Fibroblast of skin of back (primary cell): ENCODE results near the gene DOK3.

Experiments
- DNase-seq: peaks from one replicate; pipeline ENCODE4 v3.0.0-alpha.2; 2013

Gene DOK3

DNA sequence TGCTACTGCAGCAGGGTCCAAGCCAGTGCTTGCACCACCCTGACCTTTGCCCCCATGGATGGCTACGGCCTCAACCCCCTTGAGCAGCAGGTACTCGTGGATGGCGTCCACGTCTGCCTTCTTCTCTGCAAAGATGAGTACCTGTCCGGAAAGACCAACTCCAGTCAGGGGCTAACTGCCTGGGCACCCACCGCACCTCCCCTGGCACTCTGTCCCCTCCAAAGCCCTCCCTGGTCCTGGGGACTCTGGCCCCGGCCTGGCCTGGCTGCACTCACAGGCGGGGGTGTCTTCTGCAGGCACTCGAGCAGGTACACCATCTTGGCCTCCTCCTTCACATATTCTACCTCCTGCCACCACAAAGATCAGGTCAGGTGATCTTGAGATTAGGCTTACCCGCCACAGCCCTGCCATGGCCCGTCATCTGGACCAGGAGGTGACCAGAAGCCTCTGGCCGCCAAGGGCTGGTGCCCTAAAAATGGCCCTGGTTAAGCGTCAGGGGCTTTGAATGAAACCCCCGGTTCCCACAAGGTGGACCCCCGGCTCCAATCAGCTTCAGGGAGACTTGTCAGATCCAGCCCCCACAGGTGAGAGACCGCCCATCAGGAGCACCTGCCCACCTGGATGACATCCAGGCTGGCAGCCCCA lies 3.2 kb upstream of the DOK3 start:
- no peak for DNase-seq

DNA sequence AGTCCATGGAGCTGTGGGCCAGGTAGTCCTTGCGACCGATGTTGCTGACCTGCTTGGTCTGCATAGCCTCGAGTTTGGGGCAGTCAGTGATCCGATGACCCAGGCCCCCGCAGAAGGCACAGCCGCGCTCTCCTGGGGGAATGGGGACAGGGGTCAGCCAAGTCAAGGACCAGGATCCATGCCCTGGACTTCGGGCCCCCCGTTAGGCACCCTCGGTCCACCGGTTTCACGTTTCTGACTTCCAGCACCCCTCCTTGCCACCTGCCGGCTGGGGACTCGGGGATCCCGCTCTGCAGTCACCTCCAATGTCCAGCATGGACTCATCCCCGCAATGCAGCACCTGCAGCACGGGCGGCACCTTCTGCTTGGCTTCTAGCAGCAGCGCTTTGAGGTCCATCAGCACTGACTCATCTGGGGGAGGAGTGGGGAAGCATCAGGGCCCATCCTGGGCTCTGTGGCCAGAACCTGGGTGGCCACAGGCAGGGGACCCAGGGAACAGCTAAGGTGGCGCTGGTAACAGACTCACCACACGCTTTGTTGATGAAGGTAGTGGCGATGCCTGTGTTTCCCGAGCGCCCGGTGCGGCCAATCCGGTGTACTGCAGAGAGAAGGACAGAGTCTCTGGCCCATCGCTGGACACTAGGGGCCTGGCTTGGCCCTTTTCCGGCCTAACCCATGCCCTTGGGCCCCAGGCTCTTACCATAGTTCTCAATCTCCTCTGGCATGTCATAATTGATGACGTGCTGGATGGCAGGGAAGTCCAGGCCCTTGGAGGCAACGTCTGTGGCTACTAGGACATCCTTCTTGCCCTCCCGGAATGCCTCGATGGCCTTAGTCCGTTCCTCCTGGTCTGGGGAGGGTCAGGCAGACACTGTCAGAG lies 2.4 kb upstream of the DOK3 start:
- DNase-seq, result no peak

DNA sequence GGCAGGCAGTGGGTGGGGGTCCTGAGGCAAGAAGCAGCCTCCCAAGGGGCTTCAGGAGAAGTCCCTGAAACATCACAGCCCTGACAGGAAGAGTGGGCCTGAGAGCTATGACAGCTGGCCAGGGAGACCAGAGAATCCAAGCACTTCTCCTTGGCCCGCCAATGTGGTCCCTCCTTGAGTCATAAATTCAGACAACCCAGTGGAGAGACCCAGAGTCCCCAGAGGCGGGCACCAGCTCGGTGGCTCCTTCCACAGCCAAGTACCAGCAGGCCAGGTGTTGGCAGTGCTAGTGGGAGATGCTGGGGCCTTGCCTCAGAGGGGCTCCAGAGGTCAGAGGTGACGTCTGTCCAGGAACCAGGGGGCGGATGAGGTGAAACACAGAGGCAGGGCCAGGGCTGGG lies 1.6 kb upstream of the DOK3 start:
- DNase-seq, result no peak

DNA sequence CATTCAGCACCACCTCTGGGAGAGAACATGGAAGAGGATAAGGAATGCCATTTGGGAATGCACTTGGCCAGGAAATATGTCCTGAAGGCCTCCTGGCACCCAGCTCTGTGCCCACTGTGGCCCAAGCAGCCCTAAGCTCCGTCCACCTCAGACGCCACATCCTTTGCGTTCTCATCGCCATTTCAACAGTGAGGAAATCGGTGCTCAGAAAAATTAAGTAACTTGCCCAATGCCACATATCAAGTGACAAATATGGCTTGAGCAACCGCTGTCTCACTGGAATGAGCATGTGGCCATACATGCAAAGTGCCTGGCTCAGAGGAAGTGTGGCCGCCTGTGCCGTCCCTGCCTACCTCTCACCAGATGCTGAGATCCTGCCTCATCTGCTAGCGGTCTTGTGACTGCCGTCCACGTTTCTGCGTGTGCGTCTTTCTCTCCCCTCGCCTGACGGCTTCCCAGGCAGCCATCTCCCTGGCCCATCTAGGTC lies 984 bp upstream of the DOK3 start:
- no peak for DNase-seq

DNA sequence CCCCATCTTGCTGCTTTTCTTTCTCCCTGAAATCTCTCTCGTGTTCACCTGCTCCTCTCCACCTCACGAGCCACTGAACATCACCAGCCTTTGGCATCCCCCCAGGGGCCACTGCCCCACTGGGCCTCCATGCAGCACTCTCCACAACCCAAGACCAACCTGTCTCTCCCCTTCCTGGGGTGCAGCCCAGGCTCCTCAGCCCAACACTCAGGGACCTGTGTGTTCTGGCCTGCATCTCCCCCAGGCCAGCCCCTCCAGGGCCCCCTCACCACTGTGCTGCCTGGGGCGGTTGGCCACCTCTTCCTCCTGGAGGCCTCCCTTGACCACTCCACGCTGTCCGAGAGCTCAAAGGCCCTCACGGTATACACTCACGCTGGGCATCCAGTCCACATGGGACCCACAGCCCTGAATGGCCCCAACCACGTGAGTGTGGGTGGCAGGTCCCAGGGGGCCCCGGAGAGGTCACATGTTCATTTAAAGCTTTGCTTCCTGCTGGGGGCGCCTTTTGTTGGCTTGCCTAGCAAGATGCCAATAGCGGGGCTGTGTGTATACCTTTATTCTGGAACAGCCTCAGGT lies 453 bp upstream of the DOK3 start:
- no peak for DNase-seq

DNA sequence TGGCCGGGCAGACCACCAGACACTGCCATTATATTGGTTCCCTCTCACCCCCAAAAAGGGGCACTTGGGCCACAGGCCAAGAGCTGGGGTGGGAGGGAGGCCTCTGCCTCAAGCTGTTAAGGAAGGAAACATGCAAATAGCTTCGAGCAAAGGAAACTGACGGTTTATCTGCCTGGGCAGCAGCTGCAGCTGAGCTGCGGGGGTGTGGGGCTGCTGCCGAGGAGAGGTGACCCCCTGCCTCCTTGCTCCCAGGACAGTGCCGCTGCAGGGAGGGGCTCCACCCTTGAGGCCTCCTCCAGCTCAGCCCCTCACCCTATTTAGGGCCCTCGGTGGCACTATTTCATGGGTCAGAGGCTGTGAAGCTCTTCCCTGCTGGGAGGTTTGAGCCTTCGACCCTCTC lies 789 bp downstream of the DOK3 start:
- DNase-seq, result no peak

DNA sequence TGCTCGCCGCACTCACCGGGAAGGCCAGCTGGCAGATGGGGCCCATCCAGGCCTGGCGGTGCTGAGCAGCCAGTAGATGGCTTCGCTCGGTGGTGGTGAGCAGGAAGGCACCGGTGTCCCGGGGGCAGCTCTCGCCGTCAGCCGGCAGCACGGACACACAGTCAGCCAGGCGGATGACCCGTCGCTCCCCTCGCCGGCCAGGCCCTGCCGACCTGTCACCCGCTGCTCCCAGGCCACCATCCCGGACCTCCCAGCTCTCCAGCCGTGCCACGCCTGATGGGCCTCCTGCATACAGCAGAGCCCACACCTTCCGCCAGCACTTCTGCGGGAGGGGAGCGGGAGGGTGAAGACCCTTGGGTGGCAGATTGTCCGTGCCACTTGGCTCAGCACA lies 1.4 kb downstream of the DOK3 start:
- DNase-seq, result no peak

DNA sequence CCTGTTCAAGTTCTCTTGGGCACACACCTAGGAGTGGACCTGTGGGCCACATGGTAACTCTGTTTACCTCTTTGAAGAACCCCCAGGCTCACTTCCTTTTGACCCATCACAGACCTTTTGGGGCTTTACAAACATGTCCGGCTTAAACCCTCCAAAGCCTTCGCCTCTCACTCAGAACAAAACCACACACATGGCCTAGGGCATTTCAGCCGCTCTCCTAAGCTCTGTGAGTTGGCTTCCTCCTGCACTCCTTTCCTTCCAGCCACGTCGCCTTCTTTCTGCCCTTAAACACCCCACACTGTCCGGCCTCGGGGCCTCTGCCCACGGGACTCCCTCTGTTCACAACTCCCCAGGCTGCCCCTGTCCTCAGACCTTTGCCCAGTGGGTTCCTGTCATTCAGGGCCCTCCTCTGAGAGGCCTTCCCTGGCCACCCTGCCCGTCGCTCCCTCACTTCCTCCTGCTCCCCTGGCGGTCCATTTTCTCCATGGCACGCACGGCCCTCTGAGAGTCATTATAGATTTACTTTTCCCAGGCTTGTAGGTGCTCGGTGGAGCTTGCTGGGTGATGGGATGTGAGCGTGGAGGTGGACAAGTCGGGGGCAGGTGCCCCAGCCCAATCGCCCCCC lies 1.9 kb downstream of the DOK3 start:
- no peak for DNase-seq

DNA sequence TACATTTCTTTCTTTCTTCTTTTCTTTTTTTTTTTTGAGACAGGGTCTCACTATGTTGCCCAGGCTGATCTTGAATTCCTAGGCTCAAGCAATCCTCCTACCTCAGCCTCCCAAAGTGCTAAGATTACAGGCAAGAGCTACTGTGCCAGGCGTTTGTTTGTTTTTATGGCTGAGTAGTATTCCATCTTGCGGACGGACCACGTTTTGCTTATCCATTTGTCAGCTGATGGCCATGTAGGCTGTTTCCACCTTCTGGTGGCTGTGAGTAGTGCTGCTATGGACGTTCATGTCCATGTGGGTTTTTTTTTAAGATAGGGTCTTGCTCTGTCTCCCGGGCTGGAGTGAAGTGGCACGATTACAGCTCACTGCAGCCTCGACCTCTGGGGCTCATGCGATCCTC lies 2.5 kb downstream of the DOK3 start:
- no peak for DNase-seq

DNA sequence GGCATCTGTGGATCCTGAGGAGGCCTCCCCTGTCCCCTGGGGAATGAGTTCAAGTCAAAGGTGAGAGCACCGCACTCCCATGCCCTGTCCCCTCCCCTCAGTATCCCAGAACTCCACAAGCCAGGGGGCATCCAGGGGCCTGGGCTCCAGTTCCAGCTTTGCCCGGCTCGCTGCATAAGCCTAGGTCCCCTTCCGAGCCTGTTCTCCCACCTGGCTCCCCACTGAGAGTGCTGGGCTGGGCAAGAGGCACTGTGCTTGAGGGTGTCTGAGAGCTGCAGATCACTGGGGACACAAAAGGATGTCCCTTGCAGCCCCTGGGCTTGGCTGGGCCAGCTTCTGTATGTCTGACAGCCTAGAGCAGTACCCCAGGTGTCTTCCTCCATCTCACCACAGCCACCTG lies 4.6 kb downstream of the DOK3 start:
- no peak for DNase-seq

DNA sequence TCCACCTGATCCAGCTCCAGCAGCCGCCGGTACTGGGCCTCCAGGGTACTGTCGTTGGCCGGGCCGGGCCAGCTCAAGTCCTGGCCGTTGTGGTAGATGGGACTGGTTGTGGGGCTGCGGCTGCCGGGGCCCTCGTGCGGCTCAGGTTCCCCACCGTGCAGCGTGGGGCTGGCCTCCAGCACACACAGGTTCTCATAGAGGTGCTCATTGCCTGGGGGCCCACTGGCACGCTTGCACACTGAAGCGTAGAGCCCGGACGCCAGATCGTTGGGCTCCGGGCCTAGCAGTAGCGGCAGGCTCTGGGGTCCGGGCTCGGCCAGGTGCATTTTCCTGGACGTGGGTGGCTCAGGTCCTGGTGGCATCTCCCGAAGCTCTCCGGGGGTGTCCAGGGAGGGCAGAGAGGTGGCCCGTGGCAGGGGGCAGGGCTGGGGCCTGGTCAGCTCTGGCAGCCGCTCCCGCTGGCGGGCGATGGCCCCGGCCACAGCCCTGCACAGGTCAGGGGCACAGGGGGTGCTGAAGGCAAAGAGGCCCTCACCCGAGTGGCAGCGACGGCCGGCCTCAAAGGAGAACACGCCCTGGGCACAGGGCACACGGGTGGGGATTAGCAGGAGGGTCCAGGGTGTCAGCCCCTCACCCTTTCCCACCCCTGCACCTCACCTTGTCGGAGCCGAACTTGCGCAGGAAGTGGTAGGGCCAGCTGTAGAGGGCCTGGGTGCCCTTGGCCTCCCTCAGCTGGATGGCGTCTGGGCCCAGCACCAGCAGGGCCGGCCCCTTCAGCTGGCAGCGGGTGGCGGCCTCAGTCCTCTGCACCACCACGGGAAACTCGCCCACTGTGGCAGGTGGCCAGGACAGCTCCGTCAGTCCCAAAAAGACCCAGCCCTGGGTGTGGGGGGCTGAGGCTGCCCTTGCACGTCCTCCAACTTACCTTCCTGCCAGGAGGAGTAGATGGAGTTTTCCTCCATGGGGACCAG lies 5.3 kb downstream of the DOK3 start:
- no peak for DNase-seq

DNA sequence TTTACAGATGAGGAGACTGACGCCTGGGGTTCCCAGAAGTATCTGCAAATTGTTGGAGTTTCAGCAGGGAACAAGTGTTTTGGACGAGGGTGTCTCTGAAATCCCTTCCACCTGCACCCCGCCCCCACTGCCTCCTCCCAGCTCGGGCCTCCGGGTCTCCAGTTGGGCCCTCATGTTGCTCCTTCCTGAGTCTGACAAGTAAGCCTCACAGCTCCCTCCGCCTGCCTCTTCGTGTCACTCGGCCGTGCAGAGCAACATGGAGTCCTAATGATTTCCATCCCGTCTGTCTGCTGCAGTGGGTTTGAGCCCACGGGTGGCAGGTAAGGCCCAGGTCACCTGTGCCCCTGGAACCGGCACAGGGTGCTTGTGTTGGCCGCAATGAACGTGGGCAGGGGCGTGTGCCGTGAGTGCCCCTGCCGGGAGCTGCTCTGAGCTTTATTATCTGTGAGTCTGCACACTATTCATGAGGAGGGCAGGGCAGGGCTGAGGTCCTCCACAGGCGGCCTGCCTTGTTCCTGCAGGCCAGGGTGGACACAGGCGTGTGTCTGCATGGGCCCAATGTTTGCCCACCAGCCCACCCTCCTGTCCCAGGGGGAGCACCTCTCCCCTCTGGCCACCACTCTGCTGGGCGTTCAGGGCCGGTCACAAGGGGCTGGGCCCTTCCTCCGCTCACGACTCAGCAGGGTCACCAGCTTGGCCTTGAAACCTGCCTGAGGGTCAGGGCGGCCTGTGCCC lies 6.1 kb downstream of the DOK3 start:
- DNase-seq, result no peak

DNA sequence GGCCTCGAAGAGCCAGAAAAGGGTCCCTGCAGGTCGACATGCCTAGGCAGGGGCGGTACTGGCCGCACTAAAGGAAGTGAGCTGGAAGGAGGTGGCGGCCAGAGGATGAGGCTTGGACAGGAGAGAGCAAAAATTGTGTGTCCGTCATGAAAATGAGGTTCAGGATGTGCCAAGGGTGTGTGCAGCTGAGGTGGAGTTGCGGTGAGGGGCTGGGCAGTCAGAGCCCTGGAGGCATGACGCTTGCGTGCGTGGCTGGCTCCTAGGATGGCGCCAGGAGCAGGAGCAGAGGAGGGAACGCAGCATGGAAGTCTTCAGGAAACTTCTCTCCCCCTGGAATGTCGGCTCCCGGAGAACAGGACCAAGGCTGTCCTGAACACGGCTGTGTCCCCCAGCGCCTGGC lies 6.7 kb downstream of the DOK3 start:
- DNase-seq, result no peak

DNA sequence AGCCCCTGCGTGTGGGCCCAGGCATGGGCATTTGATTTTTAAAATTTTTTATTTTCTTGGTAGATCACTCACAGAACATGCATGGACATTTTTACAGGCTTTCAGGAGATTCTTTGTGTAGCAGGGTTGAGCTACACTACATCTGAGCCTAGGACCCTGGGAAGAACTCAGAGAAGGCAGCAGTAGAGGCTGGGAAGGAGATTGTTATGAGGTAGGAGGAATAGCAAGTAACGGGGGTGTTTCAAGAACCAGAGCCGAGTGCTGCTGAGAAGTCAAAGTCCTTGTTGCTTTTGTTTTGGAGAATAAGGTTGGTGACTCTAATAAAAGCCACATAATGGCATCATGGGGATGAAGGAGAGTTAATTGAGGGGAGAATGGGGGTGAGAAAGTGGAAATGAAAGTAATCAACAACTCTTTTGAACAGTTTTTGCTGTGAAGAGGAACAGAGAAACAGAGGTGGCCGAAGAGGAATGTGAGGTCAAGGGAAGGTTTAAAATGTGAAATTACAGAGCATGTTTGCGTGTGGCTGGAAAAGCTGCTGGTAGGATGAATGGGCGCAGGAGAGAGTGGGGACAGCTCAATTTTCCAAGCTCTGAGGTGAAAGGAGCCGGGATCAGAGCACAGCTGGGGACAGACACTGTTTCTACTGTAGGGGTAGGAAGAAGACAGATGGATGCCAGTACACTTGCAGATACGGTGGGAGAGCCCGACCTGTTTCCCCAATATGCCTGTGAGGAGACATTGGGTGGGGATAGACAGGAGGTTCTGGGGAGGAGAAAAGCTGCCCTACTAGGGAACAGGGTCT lies 7.5 kb downstream of the DOK3 start:
- no peak for DNase-seq

DNA sequence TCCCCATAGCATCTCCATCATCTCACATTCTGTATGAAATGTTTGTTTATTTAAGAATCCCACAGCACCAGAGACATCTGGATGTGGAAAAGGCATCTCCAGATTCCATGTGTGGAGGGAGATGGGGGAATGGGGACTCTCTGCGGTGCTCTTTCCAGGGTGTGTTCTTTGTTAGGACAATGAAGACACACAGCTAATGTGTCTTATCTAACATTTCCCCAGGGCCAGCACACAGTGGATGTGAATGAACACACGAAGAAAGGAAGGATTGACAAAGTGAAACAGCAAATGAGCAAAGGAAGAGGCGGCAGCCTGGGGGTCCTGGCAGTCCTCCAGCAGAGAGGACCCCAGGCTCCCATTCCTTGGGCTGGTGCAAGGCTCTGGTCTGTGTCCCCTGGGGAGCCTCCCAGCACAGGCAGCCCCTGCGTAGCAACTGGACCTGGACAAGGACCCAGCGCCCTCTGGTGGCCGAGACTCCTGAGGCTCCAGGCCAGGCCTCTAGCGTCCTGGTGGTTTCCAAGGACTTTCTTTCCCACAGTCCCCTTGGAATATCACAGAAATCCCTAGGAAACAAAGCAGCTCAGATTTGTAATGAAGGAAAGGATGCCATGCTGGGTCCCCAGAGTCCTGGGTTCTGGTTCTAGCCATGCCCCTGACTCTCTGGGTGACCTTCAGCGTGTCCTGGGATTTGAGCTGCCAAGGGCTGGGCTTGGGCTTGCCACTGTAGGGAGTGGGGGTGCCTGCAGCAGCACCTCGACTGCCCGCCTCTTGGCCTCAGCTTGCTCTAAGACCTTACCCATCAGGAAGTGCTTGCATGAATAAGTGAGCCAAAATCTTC lies 8.7 kb downstream of the DOK3 start:
- peak; percentile 83 for DNase-seq

DNA sequence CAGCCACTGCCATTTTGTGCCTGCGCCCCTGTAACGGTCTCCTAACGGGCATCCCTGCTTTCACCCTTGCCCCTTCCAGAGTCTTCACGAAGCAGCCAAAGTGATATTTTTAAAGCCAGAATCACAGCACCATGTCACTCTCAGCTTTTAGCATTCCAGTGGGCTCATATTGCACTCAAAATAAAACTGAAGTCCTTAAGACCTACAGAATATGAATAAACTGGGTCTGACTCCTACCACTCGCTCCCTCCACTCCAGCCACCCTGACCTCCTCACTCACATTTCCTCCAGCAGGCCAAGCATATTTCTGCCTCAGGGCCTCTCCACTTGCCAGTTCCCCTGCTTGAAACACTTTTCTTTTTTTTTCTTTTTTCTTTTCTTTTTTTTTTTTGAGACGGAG lies 9.8 kb downstream of the DOK3 start:
- DNase-seq, result no peak

DNA sequence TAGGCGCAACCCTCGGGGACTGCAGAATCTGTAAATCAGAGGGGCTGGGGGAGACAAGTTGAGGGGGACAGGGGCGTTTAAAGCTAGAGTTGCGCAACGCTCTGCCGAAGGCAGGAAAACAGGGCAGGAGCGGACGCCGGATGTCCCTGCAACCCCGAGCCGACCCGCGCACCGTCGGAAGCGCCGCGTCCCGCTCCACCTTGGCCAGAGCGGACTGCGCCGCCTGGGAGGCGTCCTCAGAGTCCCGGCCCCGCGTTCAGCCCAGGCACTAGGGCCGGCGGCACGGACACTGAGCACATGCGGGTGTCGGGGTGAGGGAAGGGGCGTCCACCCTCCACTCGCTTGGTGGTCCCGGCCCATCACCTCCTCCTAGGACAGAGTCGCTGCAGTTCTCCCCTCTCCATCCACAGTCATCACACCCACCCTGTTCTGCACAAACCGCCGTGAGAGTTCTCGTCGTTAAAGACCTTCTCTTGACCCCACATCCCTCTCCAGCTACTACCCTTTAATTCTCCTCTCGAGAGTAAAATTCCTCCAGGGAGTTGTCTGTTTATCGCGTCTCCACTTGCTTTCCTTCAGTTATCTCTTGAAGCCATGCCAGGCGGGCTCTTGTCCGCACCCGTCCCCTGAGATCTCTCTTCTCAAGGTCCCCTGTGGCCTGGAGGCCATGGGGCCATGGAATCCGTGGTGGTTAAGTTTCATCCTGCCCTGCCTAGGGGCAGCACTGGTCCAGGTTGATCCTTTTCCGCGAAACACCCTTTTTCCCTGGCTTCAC lies 11.4 kb downstream of the DOK3 start:
- no peak for DNase-seq

DNA sequence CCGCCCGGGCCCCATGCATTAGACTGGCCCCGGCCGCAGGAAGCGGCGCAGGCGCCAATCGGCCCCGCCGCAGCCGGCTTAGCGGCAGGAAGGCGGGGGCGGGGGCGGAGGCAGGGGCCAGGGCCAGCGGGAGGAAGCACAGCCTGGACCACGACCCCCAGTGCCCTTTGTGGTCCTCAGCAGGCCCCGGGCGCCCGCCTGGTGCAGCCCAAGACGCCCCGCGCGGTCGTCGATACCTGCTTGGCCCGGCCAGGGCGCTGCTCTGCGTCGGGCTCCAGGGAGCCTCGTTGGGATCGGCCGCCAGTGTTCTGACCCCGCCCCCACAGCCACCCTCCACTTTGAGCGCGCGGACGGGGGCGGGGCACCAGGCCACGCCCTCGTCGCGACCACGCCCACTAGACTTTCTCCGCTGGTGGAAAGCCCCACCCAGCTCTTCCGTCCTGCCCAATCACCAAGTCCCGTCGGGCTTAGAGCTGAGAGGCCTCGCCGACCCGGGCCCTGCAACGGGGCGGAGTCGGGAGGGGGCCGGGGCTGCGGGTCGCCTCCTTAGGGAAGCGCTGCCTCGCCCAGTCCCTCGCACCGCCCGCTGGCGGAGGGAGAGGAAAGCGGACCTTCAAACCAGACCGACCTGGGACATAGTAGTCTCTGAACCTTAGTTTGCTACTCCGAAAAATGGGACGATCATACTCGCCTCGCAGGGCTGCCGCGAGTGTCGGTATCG lies 12.2 kb downstream of the DOK3 start, which contains the start of gene PDLIM7:
Gene PDLIM7, minus strand, starts transcription at position 313 of the 721 bp plus-strand sequence. CDS start 1,092 bp downstream, outside the sequence.
- DNase-seq, result peak; percentile 98
